Left renal pelvis (tissue), 4 donors: ENCODE measurements around the gene POLR3A. TPM values are rescaled to one million over a fixed set of nuclear protein-coding genes. Genes with fewer than 3 reads are reported as not detected.

Source experiments
- DNase-seq, 4 donors: peaks; one replicate each; pipeline ENCODE4 v3.0.0-alpha.2; 2013; ENCODE audit warnings: low read depth in 4 of 4, low spot score in 3 of 4
- polyA plus RNA-seq, 4 donors: library from polyadenylated mRNA; unstranded; fragments of 120-200 nt; gene quantifications; one replicate each; pipeline ENCODE4 v1.2.1, GENCODE V29; 2013; ENCODE audit not compliant: insufficient read length in 4 of 4

The POLR3A gene
- polyA plus RNA-seq, 4 donors = 14.9 to 18.6 (median 17.8) TPM

GRCh38 chr10:77922566-77923179 is 106.6 kb downstream of the POLR3A start:
- no peak for DNase-seq

GRCh38 chr10:77922055-77922454 is 107.3 kb downstream of the POLR3A start:
- DNase-seq = no peak

GRCh38 chr10:77921395-77921794 is 107.9 kb downstream of the POLR3A start:
- DNase-seq = no peak

DNA sequence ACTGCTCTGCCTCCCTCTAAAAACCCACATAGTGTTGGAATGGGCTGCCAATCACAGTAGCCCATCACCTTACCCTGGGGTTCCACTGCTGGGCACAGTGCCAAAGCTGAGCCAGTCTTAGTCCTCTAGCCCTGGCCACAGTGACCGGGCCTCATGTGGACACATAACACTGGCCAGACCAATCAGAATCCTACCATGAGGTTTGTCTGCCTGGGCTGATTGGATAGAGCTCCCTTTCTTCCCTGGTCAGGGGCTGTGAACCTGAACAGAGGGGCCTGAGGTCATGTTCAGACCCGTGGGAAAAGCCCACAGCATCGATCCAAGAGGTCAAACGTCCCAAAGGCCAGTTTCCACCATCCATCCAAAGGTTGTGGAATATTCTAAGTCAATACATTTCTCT is 108.8 kb downstream of the POLR3A start:
- no peak for DNase-seq

DNA sequence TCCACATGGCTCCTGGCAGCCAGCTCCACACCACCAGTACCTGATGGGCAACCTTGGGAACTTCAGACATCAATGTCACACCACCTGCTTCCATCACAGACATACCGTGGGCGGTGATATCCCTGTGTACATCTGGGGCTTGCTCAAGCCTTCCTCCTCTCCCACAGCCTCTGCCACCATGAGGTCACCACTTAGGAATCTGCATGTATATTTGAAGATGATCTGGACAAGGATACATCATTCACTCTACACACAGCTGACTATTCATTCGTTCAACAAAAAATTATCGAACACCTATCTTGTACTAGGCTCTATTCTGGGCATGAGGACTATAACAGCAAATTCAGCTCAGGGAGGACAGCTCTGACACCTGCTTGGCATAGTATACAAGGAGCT is 109.6 kb downstream of the POLR3A start:
- no peak for DNase-seq

Other genes with a start within 250 kb of the POLR3A start
- gene DLG5, start 102.8 kb downstream of the POLR3A start, polyA plus RNA-seq = 10 to 100 TPM; 36.3 to 47.2 (median 39.2) TPM
- 1,000 to 10,000 TPM; 2,756 to 3,742 (median 3,241) TPM for gene RPS24, start 4.3 kb upstream of the POLR3A start, polyA plus RNA-seq